CD4-positive, alpha-beta T cell treated with Interleukin-4 for 1 hour (primary cell): ENCODE data around the gene KRT1.

Source experiments
- DNase-seq, 2 donors: peaks; one replicate each; pipeline ENCODE4 v3.0.0-alpha.2; 2020 to 2022

KRT1 gene

DNA sequence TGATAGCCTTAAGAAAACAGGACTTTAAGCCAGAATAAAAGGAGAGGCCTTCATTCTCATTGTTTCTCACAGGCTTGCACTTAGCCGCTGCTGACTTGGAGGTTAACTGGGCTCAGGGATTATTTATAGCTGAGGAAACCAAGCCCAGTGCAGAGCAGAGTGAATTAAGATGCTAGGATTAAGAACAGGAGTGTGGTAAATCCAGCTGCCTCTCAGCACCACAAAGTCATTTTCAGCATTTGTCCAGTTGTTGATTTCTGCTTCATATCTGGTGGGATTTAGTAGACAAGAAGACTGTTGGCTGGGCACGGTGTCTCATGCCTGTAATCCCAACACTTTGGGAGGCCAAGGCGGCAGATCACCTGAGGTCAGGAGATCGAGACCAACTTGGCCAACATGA lies 47.6 kb downstream of the KRT1 start:
- no peak for DNase-seq

DNA sequence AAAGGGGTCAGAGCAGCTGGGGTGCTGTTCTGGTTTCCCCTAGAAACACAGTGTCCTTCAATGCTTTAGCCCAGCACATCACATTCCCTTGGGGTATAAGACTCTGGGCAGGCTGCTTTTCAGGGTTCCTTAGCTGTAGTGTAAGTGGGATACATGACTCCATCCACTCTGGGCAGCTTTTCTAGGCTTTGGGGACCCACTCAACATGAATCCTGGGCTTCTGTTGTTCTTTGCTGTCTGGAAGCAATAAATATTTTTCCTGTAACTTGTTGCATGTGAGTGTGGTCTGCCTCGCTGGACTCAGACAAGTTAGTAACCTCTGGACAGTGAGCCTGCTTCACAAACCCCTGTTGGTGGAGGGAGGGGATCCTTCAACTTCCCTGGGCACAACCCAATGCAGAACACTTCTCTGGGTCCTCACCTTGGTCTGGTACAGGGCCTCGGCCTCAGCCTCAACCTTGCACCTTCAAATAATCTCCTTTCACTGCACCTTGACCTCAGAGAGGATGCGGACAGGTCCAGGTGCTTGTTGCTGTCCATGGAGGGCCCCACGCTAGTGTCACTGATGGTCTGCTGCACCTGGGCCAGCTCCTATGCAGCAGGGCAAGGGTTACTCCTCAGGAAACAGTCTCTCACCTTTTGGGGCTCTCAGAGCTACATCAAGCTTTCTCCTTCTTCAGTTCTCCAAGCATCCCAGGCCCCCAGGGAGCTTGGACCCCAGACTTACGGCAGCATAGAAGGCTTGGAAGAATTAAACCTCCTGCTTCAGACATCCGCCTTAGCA lies 48.3 kb downstream of the KRT1 start:
- no peak for DNase-seq

DNA sequence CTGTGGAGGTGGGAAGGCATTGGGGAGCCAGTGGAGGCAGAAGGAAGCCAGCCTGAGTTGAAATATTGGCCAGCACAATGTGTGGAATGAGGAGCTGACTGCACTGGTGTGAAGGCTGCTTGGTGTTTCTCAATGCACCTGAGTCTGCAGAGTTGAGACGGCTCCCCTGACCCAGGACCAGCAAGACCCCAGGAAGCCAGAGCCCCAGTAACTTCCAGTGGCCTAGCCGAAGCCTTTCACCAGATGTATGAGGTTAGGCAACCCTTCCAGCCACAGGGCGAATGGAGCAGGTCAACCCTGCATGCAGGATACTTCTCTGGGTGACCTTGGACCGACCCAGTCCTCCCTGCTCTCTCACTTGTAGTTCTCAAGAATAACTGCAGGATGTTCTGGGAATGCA lies 48.9 kb downstream of the KRT1 start:
- no peak for DNase-seq

DNA sequence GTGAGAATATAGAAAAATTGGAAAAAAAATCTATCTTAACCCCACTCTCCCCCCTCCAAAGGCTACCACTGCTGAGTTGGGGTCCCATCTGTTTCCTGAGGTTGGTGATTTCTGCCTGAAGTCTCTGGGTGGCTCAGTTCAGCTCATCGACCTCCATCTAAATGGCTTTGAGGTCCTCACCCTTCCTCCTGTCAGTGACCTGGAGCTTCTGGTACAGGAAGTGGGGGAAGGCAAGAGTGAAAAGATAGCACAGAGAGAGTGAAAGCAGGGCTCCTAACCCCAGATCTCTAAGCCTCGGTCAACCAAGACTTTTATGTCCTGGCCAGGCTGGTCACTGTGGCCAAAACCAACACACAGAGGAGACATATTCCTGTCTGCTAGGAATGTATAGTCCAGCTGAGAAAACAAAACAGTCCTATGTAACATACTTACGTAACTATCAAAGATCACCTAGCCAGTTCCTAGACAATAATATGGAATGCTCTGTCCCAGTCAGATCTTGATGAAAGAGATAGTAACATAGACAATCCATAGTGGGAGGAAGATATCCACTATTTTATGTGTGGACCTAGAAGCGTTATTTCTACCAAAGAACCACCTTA lies 49.5 kb downstream of the KRT1 start:
- DNase-seq, result no peak

DNA sequence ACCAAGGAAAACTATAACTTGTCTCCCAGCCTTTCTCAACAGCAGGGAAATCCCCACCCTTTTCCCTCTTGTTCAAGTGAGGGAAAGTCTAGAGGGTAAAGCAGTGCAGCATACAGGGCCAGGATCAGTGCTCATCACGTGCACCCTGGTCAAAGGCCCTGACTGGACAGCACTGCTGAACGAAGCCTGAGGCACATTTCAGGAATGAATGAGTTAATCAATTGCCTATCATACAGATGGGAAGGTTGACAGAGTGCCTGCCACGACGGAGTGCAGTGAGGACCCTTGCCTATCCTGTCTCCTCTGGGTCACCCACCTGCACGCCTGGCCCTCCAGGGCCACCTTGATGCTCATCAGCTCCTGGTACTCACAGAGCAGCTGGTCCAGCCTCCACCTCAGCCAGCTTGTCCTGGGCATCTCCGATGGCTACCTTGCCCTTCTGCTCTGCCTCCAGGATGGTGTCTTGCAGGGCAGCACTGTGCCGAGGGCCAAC lies 50.2 kb downstream of the KRT1 start:
- no peak for DNase-seq

DNA sequence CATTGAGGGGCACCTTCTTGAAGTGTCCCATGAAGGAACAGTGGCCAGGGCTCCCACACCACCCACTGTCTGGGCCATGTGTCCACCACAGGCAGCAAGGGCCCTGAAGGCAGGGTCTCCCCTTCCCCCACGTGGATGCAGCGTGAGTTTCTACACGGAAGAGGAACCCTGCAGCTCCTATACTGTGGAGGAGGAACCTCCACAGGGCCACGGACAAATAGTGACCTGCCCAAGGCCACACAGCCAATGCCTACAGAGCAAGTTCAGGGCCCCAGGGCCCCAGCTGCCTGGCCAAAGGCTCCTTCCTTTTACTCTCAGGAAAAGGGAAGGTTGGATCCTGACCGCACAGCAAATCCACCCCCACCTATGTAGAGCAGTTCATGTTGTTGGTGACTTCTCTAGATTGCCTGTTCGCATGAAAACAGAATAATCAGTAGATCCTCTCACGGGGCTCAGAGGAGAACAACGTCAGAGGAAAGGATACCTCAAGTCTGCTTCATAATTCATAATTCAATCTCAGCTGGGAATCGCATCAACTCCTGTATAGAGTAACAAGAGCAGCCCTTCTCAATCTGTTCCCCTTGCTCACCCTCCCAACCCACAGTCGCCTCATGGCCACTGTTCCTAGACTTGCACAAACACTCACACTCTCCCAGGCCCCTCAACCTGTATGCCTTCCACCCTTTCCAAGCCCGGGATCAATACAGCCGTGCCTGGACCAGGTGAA lies 50.8 kb downstream of the KRT1 start:
- DNase-seq, result no peak

DNA sequence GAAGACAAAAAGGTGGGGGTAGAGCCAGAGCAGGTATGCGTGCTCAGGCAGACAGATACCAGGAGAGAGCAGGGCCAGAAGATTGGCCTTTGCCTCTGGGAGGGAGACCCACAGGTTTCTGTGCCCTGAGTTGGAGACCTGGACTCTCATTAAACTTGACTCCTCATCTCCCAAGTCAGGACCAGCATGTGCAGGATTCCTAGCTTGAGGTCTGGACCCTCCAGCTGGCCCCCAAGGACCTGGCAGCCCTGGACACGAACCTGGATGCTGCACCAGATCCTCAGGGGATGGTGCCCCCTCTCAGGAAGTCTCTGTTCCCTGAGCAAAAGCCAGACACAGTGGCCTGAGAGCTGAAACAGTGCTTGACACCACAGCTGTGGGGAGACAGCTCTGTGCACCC lies 51.4 kb downstream of the KRT1 start:
- no peak for DNase-seq

DNA sequence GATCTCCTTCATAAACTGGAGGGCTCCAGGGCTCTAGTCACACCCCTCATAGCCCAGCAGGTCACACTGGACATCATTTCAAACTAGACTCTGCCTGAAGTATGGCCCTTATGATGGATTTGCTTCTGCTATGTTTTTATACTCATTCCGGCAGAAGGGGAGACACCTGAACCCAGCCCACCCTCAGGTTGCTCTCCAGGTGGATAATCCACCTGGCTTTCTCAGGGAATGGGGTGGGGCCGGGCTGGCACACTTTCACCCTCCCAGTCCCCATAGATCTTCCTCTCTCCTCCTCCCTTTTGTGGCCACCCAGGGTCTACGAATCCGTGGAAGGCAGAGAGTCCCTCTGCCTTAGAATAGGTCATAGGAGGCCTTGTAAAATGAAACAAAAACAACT lies 52.1 kb downstream of the KRT1 start:
- DNase-seq, result no peak

DNA sequence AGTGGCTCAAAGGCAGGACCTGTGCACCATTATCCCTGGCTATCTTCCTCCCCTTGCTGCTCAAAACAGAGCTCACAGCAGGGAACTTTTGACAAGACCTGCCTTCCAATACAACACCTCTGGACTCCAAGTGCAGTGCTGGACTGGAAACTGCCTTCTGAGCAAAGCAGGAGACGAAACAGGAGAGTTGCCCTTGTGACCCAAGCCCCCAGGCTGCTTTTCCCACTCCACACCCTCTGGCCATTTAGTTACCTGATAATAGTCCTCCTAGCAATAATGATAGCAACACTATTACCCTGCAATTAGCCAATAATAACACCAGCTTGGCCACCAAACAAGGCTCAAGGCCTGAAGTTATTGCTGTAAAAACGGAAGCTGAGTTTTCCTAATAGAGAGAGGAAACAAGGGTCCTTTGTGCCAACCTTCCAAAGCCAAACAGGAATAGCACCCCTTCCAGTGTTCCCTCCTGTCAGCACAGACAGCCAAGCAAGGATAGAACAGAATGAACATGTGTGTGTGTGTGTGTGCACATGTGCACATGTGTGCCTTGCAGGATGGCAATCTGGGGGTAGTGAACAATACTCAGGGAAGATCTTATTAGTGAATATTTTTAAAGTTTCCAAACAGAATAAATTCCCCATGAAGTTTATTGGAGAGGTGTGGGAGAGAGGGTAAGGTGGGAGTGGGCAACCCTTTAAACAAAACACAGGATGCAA lies 52.7 kb downstream of the KRT1 start:
- DNase-seq, result no peak
